ENCODE measurements around the gene FNIP2. TPM values are rescaled to one million over a fixed set of nuclear protein-coding genes. Genes with fewer than 3 reads are reported as not detected.

Gene FNIP2
- total RNA-seq, 1 donor = 30.9 TPM

DNA sequence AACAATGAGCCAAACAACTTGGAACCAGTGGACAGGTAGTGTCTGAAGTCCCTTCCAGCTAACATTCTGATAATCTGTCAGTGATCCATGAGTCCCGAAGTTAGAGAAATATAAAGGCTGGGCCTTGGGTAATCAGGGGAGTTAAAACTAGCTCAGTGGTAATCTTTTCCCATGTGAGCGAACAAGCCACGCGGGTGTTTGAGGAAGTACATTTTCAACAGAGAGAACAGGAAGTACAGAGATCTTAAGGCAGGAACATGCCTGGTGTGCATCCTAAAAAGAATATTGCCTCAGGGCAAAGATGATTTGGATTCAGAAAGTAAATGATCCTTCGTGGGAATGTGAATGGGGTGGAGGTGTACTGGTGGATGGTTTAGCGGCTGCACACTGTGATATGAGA, 42.9 kb downstream of the FNIP2 start:
- Histone ChIP-seq H3K27me3 (ENCODE audit: insufficient read depth, low read length) (peaks cover 1% of the 10 kb centered on the region), H3K9me3 (ENCODE audit: low read depth, low read length) (no peaks in the 10 kb centered on the region), H3K4me3 (ENCODE audit: low read length) (no peak overlapping the region), H3K4me1 (ENCODE audit: insufficient read depth, low read length) (peaks cover 68% of the 10 kb centered on the region)

DNA sequence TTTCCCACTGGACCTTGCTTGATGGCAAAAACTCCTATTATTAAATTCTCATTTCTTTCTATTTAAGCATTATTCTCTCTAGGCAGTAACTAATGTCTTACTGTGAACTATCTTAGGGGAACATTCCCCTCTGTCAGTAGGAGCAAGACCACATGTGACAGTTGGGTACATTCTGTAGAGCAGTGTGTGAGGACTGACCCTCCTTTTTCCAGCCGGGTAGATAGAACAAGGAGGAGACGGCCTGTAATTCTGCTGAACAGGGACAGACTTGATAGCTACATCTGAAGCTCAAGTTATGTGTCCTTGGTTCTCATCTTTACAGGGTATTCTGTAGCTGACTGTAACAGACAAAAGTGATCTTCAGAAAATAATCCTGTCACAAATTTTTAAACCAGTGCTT, 43.3 kb downstream of the FNIP2 start:
- H3K4me1 ChIP-seq (ENCODE audit: insufficient read depth, low read length) = peaks cover 70% of the 10 kb centered on the region
- no peaks in the 10 kb centered on the region for H3K9me3 ChIP-seq (ENCODE audit: low read depth, low read length)
- H3K27me3 ChIP-seq (ENCODE audit: insufficient read depth, low read length) = no peaks in the 10 kb centered on the region
- no peak overlapping the region for H3K4me3 ChIP-seq (ENCODE audit: low read length)

GRCh38 chr4:158812543-158812942, 43.7 kb downstream of the FNIP2 start:
- Histone ChIP-seq H3K27me3 (ENCODE audit: insufficient read depth, low read length) (no peaks in the 10 kb centered on the region), H3K4me1 (ENCODE audit: insufficient read depth, low read length) (peaks cover 72% of the 10 kb centered on the region), H3K4me3 (ENCODE audit: low read length) (no peak overlapping the region), H3K9me3 (ENCODE audit: low read depth, low read length) (no peaks in the 10 kb centered on the region)

DNA sequence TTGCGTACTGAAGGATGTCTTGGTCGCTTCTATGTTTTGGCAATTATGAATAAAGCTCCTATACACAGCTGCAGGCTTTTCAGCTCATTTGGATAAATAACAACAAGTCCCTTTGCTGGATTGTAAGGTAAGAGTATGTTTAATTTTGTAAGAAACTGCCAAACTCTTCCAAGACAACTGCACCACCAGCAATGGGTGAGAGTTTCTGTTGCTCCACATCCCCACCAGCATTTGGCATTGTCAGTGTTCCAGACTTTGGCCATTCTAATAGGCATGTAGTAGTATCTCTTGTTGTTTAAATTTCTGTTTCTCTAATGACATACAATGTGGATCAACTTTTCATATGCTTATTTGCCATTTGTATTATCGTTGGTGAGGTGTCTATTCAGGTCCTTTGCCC, 44.3 kb downstream of the FNIP2 start:
- no peaks in the 10 kb centered on the region for H3K9me3 ChIP-seq (ENCODE audit: low read depth, low read length)
- no peaks in the 10 kb centered on the region for H3K27me3 ChIP-seq (ENCODE audit: insufficient read depth, low read length)
- peaks cover 73% of the 10 kb centered on the region for H3K4me1 ChIP-seq (ENCODE audit: insufficient read depth, low read length)
- no peak overlapping the region for H3K4me3 ChIP-seq (ENCODE audit: low read length)

GRCh38 chr4:158814207-158814606, 45.4 kb downstream of the FNIP2 start:
- H3K4me1 ChIP-seq (ENCODE audit: insufficient read depth, low read length) = peaks cover 71% of the 10 kb centered on the region
- H3K9me3 ChIP-seq (ENCODE audit: low read depth, low read length) = no peaks in the 10 kb centered on the region
- no peak overlapping the region for H3K4me3 ChIP-seq (ENCODE audit: low read length)
- H3K27me3 ChIP-seq (ENCODE audit: insufficient read depth, low read length) = no peaks in the 10 kb centered on the region

GRCh38 chr4:158814636-158815330, 46.0 kb downstream of the FNIP2 start:
- H3K4me1 ChIP-seq (ENCODE audit: insufficient read depth, low read length) = peaks cover 65% of the 10 kb centered on the region
- no peak overlapping the region for H3K4me3 ChIP-seq (ENCODE audit: low read length)
- no peaks in the 10 kb centered on the region for H3K27me3 ChIP-seq (ENCODE audit: insufficient read depth, low read length)
- H3K9me3 ChIP-seq (ENCODE audit: low read depth, low read length) = no peaks in the 10 kb centered on the region

DNA sequence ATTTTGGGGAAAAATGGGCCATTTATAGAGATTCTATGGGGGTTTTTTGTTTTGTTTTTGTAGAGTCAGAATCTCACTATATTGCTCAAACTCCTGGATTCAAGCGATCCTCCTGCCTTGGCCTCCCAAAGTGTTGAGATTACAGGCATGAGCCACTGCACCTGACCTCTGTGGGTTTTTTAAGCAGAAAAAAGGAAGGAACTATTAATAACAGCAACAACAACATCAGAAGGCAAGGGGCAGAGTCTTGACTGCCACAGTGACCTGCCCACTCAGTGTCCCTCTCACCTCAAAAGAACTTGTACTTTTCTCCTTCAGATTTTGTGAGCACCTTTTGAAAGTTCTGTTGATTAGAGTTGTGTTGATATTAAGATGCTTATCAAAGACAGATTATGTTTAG, 48.1 kb downstream of the FNIP2 start:
- Histone ChIP-seq H3K27me3 (ENCODE audit: insufficient read depth, low read length) (no peaks in the 10 kb centered on the region), H3K4me1 (ENCODE audit: insufficient read depth, low read length) (peaks cover 50% of the 10 kb centered on the region), H3K9me3 (ENCODE audit: low read depth, low read length) (no peaks in the 10 kb centered on the region), H3K4me3 (ENCODE audit: low read length) (no peak overlapping the region)

DNA sequence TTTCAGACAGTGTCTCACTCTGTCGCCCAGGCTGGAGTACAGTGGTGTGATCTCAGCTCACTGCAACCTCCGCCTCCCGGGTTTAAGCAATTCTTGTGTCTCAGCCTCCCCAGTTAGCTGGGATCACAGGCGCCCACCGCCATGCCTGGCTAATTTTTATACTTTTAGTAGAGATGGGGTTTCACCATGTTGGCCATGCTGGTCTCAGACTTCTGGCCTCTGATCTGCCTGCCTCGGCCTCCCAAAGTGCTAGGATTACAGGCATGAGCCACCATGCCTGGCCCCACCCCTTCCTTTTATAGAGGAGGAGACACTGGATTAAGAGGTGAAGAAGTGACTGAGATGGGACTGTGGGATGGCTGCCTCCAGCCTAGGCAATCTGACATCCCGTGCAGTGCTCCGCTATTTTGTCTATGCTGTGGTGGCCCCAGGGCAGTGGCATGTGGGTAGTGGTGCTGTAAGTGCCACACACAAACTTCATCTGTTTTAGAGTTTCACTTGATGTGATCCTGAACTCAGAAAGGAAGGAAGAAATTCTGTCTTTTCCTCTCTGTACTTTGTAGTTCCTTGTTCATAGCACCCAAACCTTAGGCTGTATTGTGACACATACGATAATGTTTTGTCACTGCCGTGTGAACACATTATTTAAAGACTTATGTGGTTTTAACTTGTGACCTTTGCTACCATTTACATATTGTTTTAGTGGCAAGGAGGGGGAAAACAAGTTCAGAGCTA, 48.9 kb downstream of the FNIP2 start:
- peaks cover 43% of the 10 kb centered on the region for H3K4me1 ChIP-seq (ENCODE audit: insufficient read depth, low read length)
- no peaks in the 10 kb centered on the region for H3K27me3 ChIP-seq (ENCODE audit: insufficient read depth, low read length)
- H3K4me3 ChIP-seq (ENCODE audit: low read length) = no peak overlapping the region
- no peaks in the 10 kb centered on the region for H3K9me3 ChIP-seq (ENCODE audit: low read depth, low read length)

- Histone ChIP-seq H3K4me1 (ENCODE audit: insufficient read depth, low read length) (peaks cover 37% of the 10 kb centered on the region), H3K9me3 (ENCODE audit: low read depth, low read length) (no peaks in the 10 kb centered on the region), H3K4me3 (ENCODE audit: low read length) (no peak overlapping the region), H3K27me3 (ENCODE audit: insufficient read depth, low read length) (no peaks in the 10 kb centered on the region)
Measured at GRCh38 chr4:158818560-158819140, 49.8 kb downstream of the FNIP2 start.

DNA sequence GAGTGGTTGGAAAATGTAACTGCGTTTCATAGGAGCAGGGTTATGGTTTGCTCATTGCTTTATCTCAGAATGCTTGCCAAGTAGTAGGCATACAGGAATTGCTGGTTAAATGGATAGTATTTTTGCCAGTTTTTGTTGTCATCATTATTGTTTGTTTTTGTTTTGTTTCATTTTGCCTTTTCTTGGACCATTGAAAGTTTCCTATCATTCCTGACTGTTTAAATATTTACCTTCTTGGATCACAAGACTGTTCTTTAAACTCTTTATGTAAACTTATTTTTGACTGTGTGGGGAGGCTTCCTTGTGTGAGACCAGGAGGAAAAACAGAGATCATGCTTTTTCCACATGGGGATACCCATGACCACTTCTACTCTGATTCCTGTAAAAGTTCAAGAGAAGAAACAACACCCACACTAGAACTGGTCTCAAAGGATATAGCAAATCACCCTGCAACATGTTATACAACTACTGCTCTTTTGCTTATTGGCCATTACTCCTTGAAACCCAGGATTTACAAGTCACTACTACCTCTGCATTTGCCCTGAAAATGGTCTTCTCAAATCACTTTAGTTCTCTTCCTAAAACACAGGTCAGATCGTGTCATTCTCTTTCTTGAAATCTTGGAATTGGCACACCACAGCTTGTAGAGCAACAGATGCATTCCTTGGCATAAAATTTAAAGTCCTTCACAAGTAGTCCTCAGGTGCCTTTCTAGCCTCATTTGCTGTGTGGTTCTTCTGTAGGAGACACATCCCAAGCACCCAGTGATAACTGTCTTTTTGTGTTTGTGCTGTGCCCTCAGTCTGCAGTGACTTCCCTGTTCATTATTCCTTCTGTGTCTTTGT, 51.3 kb downstream of the FNIP2 start:
- Histone ChIP-seq H3K4me1 (ENCODE audit: insufficient read depth, low read length) (peaks cover 30% of the 10 kb centered on the region), H3K4me3 (ENCODE audit: low read length) (no peak overlapping the region), H3K27me3 (ENCODE audit: insufficient read depth, low read length) (no peaks in the 10 kb centered on the region), H3K9me3 (ENCODE audit: low read depth, low read length) (no peaks in the 10 kb centered on the region)

DNA sequence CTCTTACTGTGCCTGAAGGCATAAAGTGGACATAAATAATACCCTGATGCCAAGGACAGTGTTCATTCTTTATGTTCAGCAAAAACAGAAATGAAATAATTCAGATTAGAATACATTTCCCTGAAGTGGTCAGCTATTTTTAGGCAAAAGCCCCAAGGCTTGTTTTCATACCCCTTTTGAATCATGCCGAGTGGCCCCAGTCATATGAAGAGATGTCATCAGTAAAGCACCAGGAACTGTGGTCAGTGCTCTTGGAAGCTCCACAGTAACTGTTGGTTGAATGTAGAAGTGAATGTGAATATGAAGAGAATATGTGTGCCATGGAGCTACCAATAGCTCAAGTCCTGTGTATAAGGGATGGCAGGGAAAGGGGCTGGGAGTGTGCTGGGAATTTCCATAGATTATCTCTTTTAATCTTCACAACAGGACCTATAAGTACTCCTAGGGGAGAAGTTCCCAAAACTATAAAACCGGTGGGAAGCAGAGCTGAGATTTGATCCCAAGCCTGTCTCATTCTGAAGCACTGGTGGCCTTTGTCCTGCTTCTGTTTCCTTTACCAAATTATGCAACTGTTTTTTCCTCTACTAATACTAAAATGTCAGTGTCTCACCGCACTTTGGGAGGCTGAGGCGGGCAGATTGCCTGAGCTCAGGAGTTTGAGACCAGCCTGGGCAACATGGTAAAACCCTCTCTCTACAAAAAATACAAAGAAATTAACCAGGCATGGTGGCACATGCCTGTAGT, 52.6 kb downstream of the FNIP2 start:
- Histone ChIP-seq H3K9me3 (ENCODE audit: low read depth, low read length) (no peaks in the 10 kb centered on the region), H3K27me3 (ENCODE audit: insufficient read depth, low read length) (no peaks in the 10 kb centered on the region), H3K4me1 (ENCODE audit: insufficient read depth, low read length) (peaks cover 37% of the 10 kb centered on the region), H3K4me3 (ENCODE audit: low read length) (no peak overlapping the region)

GRCh38 chr4:158822348-158822747, 53.5 kb downstream of the FNIP2 start:
- H3K4me3 ChIP-seq (ENCODE audit: low read length) = no peak overlapping the region
- H3K4me1 ChIP-seq (ENCODE audit: insufficient read depth, low read length) = peaks cover 33% of the 10 kb centered on the region
- H3K27me3 ChIP-seq (ENCODE audit: insufficient read depth, low read length) = no peaks in the 10 kb centered on the region
- H3K9me3 ChIP-seq (ENCODE audit: low read depth, low read length) = no peaks in the 10 kb centered on the region

GRCh38 chr4:158823461-158823873, 54.6 kb downstream of the FNIP2 start:
- Histone ChIP-seq H3K27me3 (ENCODE audit: insufficient read depth, low read length) (no peaks in the 10 kb centered on the region), H3K9me3 (ENCODE audit: low read depth, low read length) (no peaks in the 10 kb centered on the region)

GRCh38 chr4:158824425-158825274, 55.8 kb downstream of the FNIP2 start:
- H3K4me3 ChIP-seq (ENCODE audit: low read length) = no peak overlapping the region
- no peaks in the 10 kb centered on the region for H3K9me3 ChIP-seq (ENCODE audit: low read depth, low read length)
- peaks cover 19% of the 10 kb centered on the region for H3K4me1 ChIP-seq (ENCODE audit: insufficient read depth, low read length)
- H3K27me3 ChIP-seq (ENCODE audit: insufficient read depth, low read length) = no peaks in the 10 kb centered on the region

More at GRCh38 chr4:158823461-158823873, 54.6 kb downstream of the FNIP2 start:
- Histone ChIP-seq H3K4me3 (ENCODE audit: low read length) (no peak overlapping the region), H3K4me1 (ENCODE audit: insufficient read depth, low read length) (peaks cover 25% of the 10 kb centered on the region)
